Measurements from ENCODE around the gene DLG2.

DNA sequence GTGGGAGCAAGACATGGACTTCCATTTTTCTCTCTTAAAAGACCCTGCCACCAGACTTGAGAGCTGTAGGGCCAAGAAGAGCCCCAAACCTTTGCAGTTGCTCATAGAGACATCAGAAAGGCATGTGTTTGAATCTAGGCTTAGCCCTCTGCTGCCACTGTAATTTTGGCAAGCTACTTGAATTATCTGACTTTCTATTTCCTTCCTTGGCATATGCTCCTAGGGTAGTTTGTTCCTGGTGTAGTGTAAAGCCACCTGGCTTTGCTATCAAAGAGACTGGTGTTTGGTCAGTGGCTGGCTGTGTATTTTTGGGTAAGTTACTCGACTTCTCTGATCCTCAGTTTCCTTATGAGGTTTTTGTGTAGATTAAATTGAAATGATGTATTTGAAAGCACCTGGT lies 2088.9 kb downstream of the DLG2 start:
- TF ChIP-seq, protein P1, sequence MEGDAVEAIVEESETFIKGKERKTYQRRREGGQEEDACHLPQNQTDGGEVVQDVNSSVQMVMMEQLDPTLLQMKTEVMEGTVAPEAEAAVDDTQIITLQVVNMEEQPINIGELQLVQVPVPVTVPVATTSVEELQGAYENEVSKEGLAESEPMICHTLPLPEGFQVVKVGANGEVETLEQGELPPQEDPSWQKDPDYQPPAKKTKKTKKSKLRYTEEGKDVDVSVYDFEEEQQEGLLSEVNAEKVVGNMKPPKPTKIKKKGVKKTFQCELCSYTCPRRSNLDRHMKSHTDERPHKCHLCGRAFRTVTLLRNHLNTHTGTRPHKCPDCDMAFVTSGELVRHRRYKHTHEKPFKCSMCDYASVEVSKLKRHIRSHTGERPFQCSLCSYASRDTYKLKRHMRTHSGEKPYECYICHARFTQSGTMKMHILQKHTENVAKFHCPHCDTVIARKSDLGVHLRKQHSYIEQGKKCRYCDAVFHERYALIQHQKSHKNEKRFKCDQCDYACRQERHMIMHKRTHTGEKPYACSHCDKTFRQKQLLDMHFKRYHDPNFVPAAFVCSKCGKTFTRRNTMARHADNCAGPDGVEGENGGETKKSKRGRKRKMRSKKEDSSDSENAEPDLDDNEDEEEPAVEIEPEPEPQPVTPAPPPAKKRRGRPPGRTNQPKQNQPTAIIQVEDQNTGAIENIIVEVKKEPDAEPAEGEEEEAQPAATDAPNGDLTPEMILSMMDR (IDR thresholded peaks at IDR 0.05) = no peak
- no peak for TF ChIP-seq EP300 (IDR thresholded peaks at IDR 0.05)

All from ovary (tissue), 3 donors.